ENCODE results near the gene WRAP53. TPM values are rescaled to one million over a fixed set of nuclear protein-coding genes. Genes with fewer than 3 reads are reported as not detected.

WRAP53 gene
- total and polyA plus RNA-seq, 10 of the 15 experiments (the other 5 are each of a cell fraction or from before 2014, with no cell fraction given): 1.9 to 42.0 (median 21.9) TPM

DNA sequence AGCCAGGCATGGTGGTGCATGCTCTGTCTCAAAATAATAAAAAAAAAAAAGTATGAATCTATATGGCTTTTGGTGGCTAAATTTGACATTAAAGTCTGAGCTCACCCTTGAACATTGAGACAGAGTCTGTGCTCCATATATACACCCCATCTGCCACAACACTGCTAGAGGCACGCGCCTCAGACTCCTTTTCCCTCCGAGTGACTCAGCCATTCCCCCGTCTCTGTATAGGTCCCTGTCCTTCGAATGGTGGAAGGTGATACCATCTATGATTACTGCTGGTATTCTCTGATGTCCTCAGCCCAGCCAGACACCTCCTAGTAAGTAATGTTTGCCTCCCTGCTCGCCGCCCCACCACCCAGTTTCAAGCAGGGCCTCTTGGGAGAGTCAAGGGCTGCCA, 12.2 kb downstream of the WRAP53 start:
- Histone ChIP-seq H3K4me1 (ENCODE audit: control insufficient read depth, insufficient read depth, low read length) (no peaks in the 10 kb centered on the region), H3K9ac (ENCODE audit: control insufficient read depth, insufficient read depth, low read length) (no peak overlapping the region), H4K20me1 (ENCODE audit: control insufficient read depth, insufficient read depth) (no peaks in the 10 kb centered on the region), H3K4me2 (ENCODE audit: control insufficient read depth, insufficient read depth) (no peak overlapping the region), H3K9me3 (replicated peaks; ENCODE audit: control insufficient read depth, insufficient read depth, low read length) (no peaks in the 10 kb centered on the region), H3K36me3 (ENCODE audit: control insufficient read depth in 2 of 2, insufficient read depth in 2 of 2, low read length in 1 of 2) (peaks cover 0 to 4% of the 10 kb centered on the region in 2 experiments; a peak in 3 of 4 replicates), H2AFZ (ENCODE audit: control insufficient read depth, low read depth, low read length) (no peak overlapping the region), H3K27me3 (replicated peaks in 1 of 2; ENCODE audit: control insufficient read depth in 2 of 2, insufficient read depth in 2 of 2, low read length in 1 of 2) (peaks cover 0 to 4% of the 10 kb centered on the region in 2 experiments; a peak in 3 of 4 replicates), H3K27ac (ENCODE audit: control insufficient read depth, insufficient read depth) (no peak overlapping the region), H3K79me2 (ENCODE audit: control insufficient read depth, insufficient read depth, low read length) (no peaks in the 10 kb centered on the region), H3K4me3 (no peak overlapping the region)
- FAIRE-seq (no peak), ATAC-seq (no peak), DNase-seq (ENCODE audit: low read depth, low spot score) (no peak)
- ChIA-PET CTCF (interaction anchor here (2.4 kb wide), 1 partner anchor 13 kb away, joined by 9 read pairs; the partner anchor contains the start of genes TP53 and WRAP53), POLR2A (interaction anchor here (0.7 kb wide), 2 partner anchors 339 to 725 kb away, joined by 3 read pairs; no protein-coding TSS in a partner anchor), SMC1A (ENCODE audit: uncharacterized antibody, unreplicated experiment) (no interaction called here), RAD21 (ENCODE audit: unreplicated experiment) (no interaction called here)
- intact Hi-C loops (cut with micrococcal nuclease; ENCODE audit: unreplicated experiment): no loop called here
- WGBS (ENCODE audit: insufficient coverage, insufficient replicate concordance, low lambda C conversion rate, missing lambda C conversion rate): 95% methylated on average over 7 of the region's 7 CpGs
- in situ Hi-C loops (cut with MboI): no loop called here
- no peak for TF ChIP-seq EZH2 (IDR thresholded peaks at IDR 0.05; ENCODE audit: borderline replicate concordance, control insufficient read depth, low read depth, low read length)
- no peak for TF ChIP-seq SKIL (IDR thresholded peaks at IDR 0.05; ENCODE audit: low read depth, poor library complexity, severe bottlenecking)
- TF ChIP-seq IRF4 (IDR thresholded peaks at IDR 0.05; ENCODE audit: low read depth, low read length): no peak
- TF ChIP-seq MEF2A (IDR thresholded peaks at IDR 0.05; ENCODE audit: insufficient read depth, low read depth, low read length): no peak
- no peak for TF ChIP-seq KAT2A (conservative IDR thresholded peaks at IDR 0.05; ENCODE audit: control insufficient read depth, low read depth, low read length)
- no peak for TF ChIP-seq NFYA (IDR thresholded peaks at IDR 0.05; ENCODE audit: borderline replicate concordance, low read depth, low read length)
- no TSS peak for BruUV-seq (replicated peaks)
